Mesodermal cell (in vitro differentiated cells): ENCODE results near the gene CRACR2B.

Experiments
- H3K27ac ChIP-seq: 2 replicates; pipeline ENCODE4 v1.7.0; 2013; ENCODE audit warnings: mild to moderate bottlenecking, low read depth, low read length, moderate library complexity; ENCODE audit not compliant: severe bottlenecking
- H3K36me3 ChIP-seq: 2 replicates; pipeline ENCODE4 v1.7.1; 2013; ENCODE audit warnings: mild to moderate bottlenecking, low read length, moderate library complexity; ENCODE audit not compliant: control insufficient read depth, insufficient read depth
- H3K4me1 ChIP-seq: one replicate; pipeline ENCODE4 v1.7.1; 2013; ENCODE audit warnings: mild to moderate bottlenecking, low read length; ENCODE audit not compliant: insufficient read depth, control insufficient read depth, poor library complexity, severe bottlenecking
- H3K4me3 ChIP-seq: 2 replicates; pipeline ENCODE4 v1.7.0; 2013; ENCODE audit warnings: low read length, control low read depth, mild to moderate bottlenecking; ENCODE audit not compliant: insufficient read depth, poor library complexity, severe bottlenecking; ENCODE audit errors: extremely low read depth
- H3K9me3 ChIP-seq: 2 replicates; pipeline ENCODE4 v1.7.1; 2013; ENCODE audit warnings: mild to moderate bottlenecking, low read length, moderate library complexity; ENCODE audit not compliant: control insufficient read depth
- WGBS, 2 experiments: methylation state at CpG; one replicate each; pipeline ENCODE4 v1.1.5; 2013; ENCODE audit warnings: missing lambda C conversion rate in 2 of 2; ENCODE audit not compliant: insufficient coverage in 2 of 2; 5-methylcytosine and 5-hydroxymethylcytosine counted together

Gene CRACR2B

DNA sequence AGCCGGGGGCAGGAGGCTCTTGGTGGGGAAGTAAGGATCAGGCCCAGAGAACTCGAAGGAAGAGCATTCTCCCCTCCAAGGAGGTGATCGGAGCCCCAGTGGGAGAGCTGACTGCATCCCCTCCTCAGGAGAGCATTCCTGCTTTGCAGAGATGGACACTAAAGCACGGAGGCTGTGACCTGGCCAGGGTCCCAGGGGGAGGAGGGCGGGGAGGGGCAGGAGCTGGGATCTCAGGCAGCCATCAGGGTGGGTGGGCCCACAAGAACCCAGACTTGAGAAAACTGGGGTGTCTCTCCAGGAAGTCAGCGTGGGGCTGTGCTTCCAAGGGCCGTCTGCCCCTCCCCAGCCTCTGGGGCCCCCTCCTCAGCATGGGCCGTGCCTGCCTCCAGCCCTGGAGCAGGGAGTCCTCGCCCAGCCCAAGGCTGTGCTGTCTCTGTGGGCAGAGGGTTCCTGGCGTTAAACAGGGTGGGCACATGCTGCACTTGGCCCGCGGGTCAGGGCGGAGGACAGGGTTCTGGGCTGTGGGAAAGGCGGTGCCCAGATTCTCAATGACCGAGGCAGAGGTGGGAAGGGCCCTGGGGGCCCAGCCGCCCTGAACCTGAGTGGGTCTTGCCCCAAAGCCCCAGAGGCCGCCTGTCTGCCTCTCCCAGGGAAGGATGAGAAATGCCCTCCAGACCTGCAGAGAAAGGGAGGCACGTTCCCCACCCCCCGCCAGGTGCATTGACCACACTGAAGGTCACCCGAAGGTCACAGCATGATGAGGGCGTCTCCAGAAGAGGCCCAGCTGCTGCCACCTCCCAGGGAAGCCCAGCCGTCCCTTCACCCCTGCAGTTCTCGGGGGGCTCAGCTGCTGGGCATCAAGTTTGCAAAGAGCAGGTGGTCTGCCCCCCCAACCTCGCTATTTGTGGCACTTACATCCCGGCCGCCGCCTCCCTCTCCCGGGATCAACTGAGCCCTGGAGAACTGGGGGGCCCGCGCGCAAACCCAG, 38.5 kb upstream of the CRACR2B start:
- Histone ChIP-seq H3K9me3 (no peaks in the 10 kb centered on the region), H3K36me3 (peaks cover 19% of the 10 kb centered on the region), H3K4me1 (peaks cover 6% of the 10 kb centered on the region), H3K4me3 (no peak overlapping the region), H3K27ac (no peak overlapping the region)
- WGBS, 2 experiments = 67 to 70% methylated on average over 25 to 30 of the region's 31 CpGs

DNA sequence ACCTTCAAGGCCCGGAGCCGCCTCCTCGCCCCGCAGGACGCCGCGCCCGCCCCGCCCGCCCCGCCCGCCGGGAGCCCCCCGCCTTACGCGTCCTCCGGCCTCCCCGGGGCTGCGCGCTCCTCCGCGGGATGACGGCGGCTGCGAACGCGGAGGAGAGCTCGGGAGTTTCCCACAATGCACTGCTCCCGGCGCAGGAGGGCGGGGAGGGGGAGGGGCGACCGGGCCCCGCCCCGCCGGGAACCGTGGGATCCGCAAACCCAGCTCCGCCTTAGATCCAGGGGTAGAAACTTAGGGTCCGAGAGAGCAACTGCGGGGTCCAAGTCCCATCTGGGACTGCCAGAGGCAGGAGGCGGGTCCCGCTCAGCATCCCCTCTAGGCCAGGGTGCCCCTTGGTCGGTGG, 37.8 kb upstream of the CRACR2B start, which contains the start of gene CEND1:
TSS of gene CEND1 (minus strand) at position 148 of the 400 bp plus-strand sequence. CDS start 1,514 bp downstream, outside the sequence.
- H3K36me3 ChIP-seq = peaks cover 24% of the 10 kb centered on the region
- WGBS, 2 experiments = 31 to 32% methylated on average over 10 to 32 of the region's 44 CpGs
- H3K4me3 ChIP-seq = no peak within 1 kb of the TSS
- no peak within 1 kb of the TSS for H3K27ac ChIP-seq
- peaks cover 6% of the 10 kb centered on the region for H3K4me1 ChIP-seq
- H3K9me3 ChIP-seq = no peaks in the 10 kb centered on the region

DNA sequence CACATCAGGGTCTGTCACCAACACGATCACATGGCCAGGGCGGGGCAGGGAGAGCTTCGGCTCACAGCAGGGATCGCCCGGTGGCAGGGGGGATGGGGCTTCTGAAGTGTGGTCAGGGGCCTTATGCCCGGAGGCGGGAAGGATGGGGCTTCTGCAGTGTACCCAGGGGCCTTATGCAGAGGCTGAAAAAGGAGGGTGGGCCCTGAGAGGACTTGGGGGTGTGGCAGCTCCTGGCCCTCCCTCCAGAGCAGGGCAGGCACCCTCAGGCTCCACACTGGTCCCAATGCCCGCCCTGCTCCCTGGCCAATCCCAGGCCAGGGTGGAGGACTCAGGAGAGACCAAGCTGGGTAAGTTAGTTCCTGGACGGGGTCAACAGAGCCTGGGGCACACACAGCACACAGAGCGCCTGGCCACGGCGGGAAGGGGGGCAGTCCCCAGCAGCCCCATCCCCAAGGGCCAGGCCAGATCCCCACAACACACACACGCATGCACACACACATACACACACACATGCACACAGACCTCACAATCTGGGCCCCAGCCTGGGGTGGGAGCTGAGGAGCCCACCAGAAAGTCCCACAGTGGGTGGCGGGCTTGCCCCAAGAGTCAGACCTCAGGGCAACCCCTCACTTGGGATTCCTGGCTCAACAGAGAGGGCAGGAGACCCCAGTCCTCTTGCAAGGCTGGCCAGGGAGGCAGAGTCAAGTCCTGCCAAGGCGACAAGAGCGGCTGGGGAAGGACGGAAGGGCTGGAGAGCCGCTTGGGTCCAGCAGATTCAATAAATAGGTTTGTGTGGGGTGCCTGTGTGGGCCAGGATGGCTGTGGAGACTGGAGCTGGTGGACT, 36.8 kb upstream of the CRACR2B start:
- no peaks in the 10 kb centered on the region for H3K9me3 ChIP-seq
- H3K4me3 ChIP-seq = no peak overlapping the region
- H3K27ac ChIP-seq = no peak overlapping the region
- WGBS, 2 experiments = 71 to 74% methylated on average over 13 to 15 of the region's 18 CpGs
- H3K4me1 ChIP-seq = peaks cover 9% of the 10 kb centered on the region
- peaks cover 24% of the 10 kb centered on the region for H3K36me3 ChIP-seq

DNA sequence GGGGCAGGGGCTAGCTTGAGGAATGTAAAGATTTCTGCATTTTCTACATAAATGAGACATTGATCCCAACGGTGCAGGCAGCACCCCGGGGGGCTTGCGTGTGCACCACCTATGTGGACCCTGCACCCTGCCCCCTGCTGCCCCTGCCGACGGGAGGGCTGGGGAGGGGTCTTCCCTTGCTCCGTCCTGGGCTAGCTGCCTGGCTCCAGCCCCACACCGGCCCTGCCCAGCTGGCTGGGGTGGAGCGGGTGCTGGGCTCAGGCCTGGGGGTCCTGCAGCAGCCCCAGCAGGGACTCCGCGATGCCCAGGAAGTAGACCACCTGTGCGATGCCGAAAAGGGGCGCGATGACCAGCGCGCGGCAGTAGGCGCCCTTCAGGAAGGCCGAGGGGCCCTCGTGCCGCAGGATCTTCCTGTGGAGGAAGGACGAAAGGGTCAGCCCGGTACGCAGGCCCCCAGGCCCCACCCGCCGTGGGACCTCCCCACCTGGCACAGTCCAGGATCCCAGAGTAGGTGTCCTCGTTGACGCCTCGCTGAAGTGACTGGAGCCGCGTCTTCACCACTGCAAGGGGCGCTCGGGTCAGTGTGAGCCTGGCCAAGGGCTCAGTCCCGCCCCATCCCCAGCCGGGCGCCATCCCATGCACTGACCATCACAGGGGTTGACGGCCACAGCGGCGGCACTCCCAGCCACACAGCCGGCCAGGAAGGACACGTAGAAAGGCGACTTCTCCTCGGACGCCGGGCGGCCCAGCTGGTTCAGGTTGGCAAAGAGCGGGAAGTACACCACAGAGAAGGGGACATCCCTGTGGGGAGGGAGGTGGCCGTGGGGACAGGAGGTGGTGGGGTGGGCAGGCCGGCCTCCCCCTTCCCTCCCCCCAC, 35.8 kb upstream of the CRACR2B start:
- peaks cover 17% of the 10 kb centered on the region for H3K4me1 ChIP-seq

DNA sequence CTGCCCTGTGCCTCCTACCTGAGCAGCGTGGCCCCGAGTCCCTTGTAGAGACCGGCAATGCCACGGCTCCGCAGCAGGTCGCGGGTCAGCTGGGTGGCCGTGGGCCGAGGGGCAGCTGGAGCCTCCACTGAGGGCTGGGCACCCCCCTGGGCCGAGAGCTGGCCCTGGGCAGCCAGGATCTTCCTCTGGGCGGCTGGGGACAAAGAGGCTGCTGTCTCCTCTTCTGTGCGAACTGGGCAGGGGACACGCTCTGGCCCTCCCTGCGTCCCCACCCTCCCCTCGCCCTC, 35.2 kb upstream of the CRACR2B start:
- Histone ChIP-seq H3K36me3 (peaks cover 24% of the 10 kb centered on the region), H3K9me3 (no peaks in the 10 kb centered on the region), H3K4me1 (peaks cover 19% of the 10 kb centered on the region), H3K27ac (no peak overlapping the region), H3K4me3 (no peak overlapping the region)
- 87 to 97% methylated on average over 3 to 14 of the region's 15 CpGs for WGBS, 2 experiments

More for the DNA sequence above, 35.8 kb upstream of the CRACR2B start:
- H3K27ac ChIP-seq = no peak overlapping the region
- WGBS, 2 experiments = 96 to 98% methylated on average over 43 to 47 of the region's 49 CpGs
- H3K4me3 ChIP-seq = no peak overlapping the region
- H3K36me3 ChIP-seq = peaks cover 24% of the 10 kb centered on the region
- H3K9me3 ChIP-seq = no peaks in the 10 kb centered on the region

DNA sequence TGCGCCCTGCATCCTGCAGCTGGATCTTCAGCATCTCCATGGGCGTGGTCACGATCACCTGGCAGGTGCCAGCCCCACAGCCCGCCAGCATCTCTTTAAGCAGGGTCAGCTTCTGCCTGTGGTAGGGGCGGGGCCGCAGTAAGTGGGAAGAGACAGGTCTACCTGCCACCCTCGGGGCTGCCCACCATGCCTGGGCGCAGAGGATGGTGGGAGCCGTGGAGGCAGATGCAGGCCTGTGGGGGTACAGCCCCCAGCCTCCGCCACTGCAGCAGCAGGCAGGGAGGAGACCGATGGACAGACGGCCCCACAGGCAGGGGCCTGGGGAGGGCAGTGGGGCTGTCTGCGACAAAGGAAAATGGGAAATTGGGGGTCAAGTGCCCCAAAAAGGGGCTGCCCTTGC, 34.8 kb upstream of the CRACR2B start:
- Histone ChIP-seq H3K4me3 (no peak overlapping the region), H3K4me1 (peaks cover 19% of the 10 kb centered on the region)
- WGBS, 2 experiments = 96% methylated on average over 10 to 12 of the region's 13 CpGs

DNA sequence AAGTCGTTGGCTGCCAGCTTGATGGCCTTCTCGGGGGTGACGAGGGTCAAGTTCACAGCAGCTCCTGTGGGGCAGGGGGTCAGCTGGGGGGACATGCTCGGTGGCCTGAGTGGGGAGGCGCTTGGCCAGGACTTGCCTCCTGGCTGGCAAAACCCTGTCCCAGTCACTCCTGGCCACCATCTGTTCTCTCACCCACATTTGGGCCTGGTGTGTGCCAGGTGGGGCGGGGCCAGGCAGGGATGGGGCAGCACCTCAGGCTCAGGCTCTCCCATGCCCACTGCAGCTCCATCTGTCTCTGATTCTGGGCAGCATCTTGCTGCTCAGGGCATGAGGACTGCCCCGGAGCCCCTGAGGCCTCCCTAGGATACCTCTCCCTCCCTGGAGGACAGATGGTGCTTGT, 34.2 kb upstream of the CRACR2B start:
- H3K4me3 ChIP-seq = no peak overlapping the region
- no peak overlapping the region for H3K27ac ChIP-seq
- peaks cover 19% of the 10 kb centered on the region for H3K4me1 ChIP-seq
- 80 to 84% methylated on average over 5 of the region's 7 CpGs for WGBS, 2 experiments
- H3K9me3 ChIP-seq = no peaks in the 10 kb centered on the region
- H3K36me3 ChIP-seq = peaks cover 24% of the 10 kb centered on the region

More for the DNA sequence above, 34.8 kb upstream of the CRACR2B start:
- H3K36me3 ChIP-seq = peaks cover 24% of the 10 kb centered on the region
- no peak overlapping the region for H3K27ac ChIP-seq
- no peaks in the 10 kb centered on the region for H3K9me3 ChIP-seq

DNA sequence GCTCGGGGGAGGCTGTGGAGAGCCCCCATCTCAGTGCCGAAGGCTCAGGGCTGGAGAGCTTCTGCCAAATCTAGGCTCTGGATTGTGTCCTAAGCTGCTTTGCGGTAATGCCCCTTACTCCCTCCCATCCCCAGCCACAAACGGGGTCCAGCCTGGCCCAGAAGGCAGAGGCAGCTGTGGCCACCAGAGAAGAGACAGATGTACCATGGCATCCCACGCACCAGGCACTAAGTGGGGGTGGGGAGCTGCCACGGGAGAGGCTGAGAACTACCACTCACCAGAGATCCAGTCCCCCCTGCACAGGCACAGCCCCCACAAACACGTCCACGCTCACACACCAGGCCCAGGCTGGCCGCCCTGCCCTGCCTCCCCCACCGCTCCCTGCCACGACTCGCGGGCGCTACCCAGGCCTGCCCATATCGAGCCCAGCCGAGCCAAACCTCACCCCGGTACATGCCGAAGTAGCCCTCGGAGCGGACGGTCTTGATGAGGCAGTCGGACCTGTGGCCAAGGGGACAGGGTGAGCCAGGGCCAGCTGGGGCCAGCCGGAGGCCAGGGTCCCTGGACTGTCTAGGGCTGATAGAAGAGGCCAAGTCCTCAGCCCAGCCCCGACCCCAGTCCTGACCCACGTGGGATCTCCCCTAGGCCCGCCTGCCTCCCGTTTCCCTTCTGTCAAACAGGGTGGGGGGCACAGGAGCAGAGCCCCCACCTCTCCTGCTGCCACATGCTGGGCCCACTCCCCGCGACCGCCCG, 33.5 kb upstream of the CRACR2B start:
- Histone ChIP-seq H3K4me3 (no peak overlapping the region), H3K4me1 (peaks cover 19% of the 10 kb centered on the region), H3K9me3 (no peaks in the 10 kb centered on the region), H3K36me3 (peaks cover 28% of the 10 kb centered on the region), H3K27ac (no peak overlapping the region)
- 91 to 98% methylated on average over 26 to 29 of the region's 31 CpGs for WGBS, 2 experiments

DNA sequence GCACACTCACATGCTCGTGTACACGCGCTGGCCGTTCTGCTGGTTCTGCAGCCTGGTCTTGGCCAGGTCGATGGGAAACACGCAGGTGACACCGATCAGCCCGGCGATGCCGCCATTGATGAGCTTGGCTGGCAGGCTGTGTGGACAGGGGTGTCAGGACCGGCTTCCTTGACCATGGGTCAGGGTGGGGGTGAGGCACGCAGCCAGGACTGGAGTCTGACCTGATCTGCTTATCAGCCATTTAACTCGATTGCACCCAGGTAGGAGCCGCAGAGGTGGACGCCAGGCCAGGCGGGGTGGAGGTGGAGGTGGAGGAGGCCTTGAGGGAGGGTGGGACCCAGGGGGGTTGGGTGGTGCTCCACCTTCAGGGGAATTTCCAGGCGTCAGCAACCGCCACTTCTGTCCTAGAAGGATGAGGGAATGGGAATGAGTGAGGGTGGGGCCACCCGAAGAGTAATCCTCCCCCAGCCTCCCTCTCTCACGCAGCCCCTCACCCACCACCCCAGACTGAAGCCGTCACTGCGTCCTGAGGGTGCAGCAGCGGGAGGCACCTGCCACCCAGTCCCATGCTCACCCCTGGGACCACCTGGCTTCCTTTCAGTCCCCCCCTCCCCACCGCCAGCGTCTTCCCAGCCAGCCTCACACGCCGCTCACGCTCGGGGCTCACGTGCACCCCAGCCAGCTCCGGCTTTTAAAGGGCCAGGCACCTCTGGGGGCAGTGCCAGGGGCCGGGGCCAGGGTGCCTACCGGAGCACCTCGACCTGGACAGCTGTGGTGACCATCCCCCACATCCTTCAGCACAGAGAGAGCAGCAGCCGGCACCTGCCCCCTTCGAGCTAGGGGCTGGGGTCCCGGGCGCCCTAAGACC, 32.7 kb upstream of the CRACR2B start:
- no peak overlapping the region for H3K27ac ChIP-seq
- H3K4me3 ChIP-seq = no peak overlapping the region
- peaks cover 34% of the 10 kb centered on the region for H3K36me3 ChIP-seq
- H3K4me1 ChIP-seq = peaks cover 19% of the 10 kb centered on the region
- H3K9me3 ChIP-seq = no peaks in the 10 kb centered on the region
- WGBS, 2 experiments = 93 to 95% methylated on average over 24 to 26 of the region's 38 CpGs
